Tibial nerve (tissue), 4 donors: ENCODE data around the gene TRUB1. TPM values are rescaled to one million over a fixed set of nuclear protein-coding genes. Genes with fewer than 3 reads are reported as not detected.

Source experiments
- DNase-seq, 2 donors: peaks; one replicate each; pipeline ENCODE4 v3.0.0-alpha.2; 2019; ENCODE audit warnings: low spot score in 2 of 2
- H3K27ac ChIP-seq, 4 donors: fragments of 200-600 bp; sonication (generic) in 3 of 4; one replicate each; pipeline ENCODE4 v1.5.1; 2017 to 2019; ENCODE audit warnings: mild to moderate bottlenecking in 1 of 4
- H3K27me3 ChIP-seq, 2 donors: fragments of 200-600 bp; sonication (generic) in 1 of 2; one replicate each; pipeline versions ENCODE4 v1.5.1 to v1.6.0; 2017 to 2019
- H3K36me3 ChIP-seq, 3 donors: fragments of 200-600 bp; sonication (generic); one replicate each; pipeline ENCODE4 v1.5.1; 2018 to 2019
- H3K4me1 ChIP-seq, 4 donors: fragments of 200-600 bp; sonication (generic) in 3 of 4; one replicate each; pipeline ENCODE4 v1.5.1; 2017 to 2019
- H3K4me3 ChIP-seq, 4 donors: fragments of 200-600 bp; sonication (generic) in 3 of 4; one replicate each; pipeline ENCODE4 v1.5.1; 2017 to 2019; ENCODE audit warnings: mild to moderate bottlenecking in 1 of 4, moderate library complexity in 1 of 4
- H3K9me3 ChIP-seq, 4 donors: fragments of 200-600 bp; sonication (generic) in 3 of 4; one replicate each; pipeline ENCODE4 v1.5.1; 2017 to 2019
- EP300 ChIP-seq, 2 donors: sonication (generic); formaldehyde crosslinking; IDR thresholded peaks; one replicate each; pipeline ENCODE4 v1.6.1; 2017; ENCODE audit warnings: antibody characterized with exemption in 2 of 2, mild to moderate bottlenecking in 1 of 2
- POLR2A ChIP-seq, 2 donors: fragments of 450-650 bp; IDR thresholded peaks; one replicate each; pipeline ENCODE4 v1.6.1; 2017; ENCODE audit warnings: antibody characterized with exemption in 2 of 2, mild to moderate bottlenecking in 2 of 2, moderate library complexity in 2 of 2
- WGBS, 2 donors: methylation state at CpG; one replicate each; pipeline ENCODE4 v1.1.5; 2018; 5-methylcytosine and 5-hydroxymethylcytosine counted together
- small RNA-seq: library from RNA; depleted of rRNA; stranded (forward); fragments of <200 nt; gene quantifications from one replicate; pipeline ENCODE3, GENCODE V24; 2016
- total RNA-seq, 4 donors: library from RNA; depleted of rRNA; stranded (reverse); fragments of >200 nt; gene quantifications; one replicate each; pipeline ENCODE4 v1.1.0, GENCODE V29; 2016
- TF ChIP-seq, protein P1 (sequence below), 5 experiments: fragments of 200-600 bp in 3 of 5; fragments of 450-650 bp in 2 of 5; sonication (generic) in 3 of 5; IDR thresholded peaks; one replicate each; pipeline ENCODE4 v1.5.1; 2016 to 2019; ENCODE audit warnings: antibody characterized with exemption in 5 of 5, mild to moderate bottlenecking in 3 of 5, moderate library complexity in 2 of 5

The TRUB1 gene
- total RNA-seq, 4 donors from 2014 or later, result 13.8 to 40.4 (median 28.6) TPM

- no peaks in the 10 kb centered on the region for H3K9me3 ChIP-seq
- WGBS, 2 donors, result 54 to 62% methylated on average over 13 of the region's 13 CpGs
- H3K4me3 ChIP-seq, result no peak overlapping the region
- H3K27ac ChIP-seq, result no peak overlapping the region
- H3K36me3 ChIP-seq, result no peaks in the 10 kb centered on the region
- TF ChIP-seq, protein P1, sequence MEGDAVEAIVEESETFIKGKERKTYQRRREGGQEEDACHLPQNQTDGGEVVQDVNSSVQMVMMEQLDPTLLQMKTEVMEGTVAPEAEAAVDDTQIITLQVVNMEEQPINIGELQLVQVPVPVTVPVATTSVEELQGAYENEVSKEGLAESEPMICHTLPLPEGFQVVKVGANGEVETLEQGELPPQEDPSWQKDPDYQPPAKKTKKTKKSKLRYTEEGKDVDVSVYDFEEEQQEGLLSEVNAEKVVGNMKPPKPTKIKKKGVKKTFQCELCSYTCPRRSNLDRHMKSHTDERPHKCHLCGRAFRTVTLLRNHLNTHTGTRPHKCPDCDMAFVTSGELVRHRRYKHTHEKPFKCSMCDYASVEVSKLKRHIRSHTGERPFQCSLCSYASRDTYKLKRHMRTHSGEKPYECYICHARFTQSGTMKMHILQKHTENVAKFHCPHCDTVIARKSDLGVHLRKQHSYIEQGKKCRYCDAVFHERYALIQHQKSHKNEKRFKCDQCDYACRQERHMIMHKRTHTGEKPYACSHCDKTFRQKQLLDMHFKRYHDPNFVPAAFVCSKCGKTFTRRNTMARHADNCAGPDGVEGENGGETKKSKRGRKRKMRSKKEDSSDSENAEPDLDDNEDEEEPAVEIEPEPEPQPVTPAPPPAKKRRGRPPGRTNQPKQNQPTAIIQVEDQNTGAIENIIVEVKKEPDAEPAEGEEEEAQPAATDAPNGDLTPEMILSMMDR (IDR thresholded peaks at IDR 0.05), result no peak
- TF ChIP-seq EP300 (IDR thresholded peaks at IDR 0.05) (no peak), POLR2A (IDR thresholded peaks at IDR 0.05) (no peak)
- H3K4me1 ChIP-seq, result no peaks in the 10 kb centered on the region
- H3K27me3 ChIP-seq, result no peaks in the 10 kb centered on the region
- DNase-seq, result no peak
These were observed 88.2 kb downstream of the TRUB1 start for GRCh38 chr10:115026056-115026745.

DNA sequence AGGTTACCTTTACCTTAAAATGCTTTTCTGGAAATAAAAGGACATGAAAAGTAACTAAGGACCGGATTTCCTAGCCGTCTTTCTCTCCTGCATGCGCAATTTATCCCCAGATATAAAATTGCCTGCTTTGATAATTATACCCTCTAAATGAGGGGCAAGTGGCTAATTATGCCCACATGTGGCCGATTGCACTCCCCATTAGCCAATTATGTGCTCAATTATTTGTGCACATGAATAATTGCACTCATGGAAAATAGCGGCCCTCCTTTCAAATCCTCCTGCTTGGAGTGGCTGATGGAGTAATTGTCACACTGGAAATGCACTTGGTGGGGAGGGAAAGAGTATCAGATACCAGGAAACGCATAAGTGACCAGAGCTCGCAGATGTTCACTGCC is 88.7 kb downstream of the TRUB1 start:
- WGBS, 2 donors, result 79 to 80% methylated on average over 7 of the region's 7 CpGs
- no peaks in the 10 kb centered on the region for H3K36me3 ChIP-seq
- no peak for DNase-seq
- H3K27ac ChIP-seq, result no peak overlapping the region
- H3K9me3 ChIP-seq, result no peaks in the 10 kb centered on the region
- H3K4me3 ChIP-seq, result no peak overlapping the region
- no peak for TF ChIP-seq EP300 (IDR thresholded peaks at IDR 0.05)
- TF ChIP-seq POLR2A (IDR thresholded peaks at IDR 0.05), result no peak
- TF ChIP-seq, protein P1 (IDR thresholded peaks at IDR 0.05), result no peak
- H3K4me1 ChIP-seq, result no peaks in the 10 kb centered on the region
- H3K27me3 ChIP-seq, result no peaks in the 10 kb centered on the region

Small RNA genes within 50 kb of the gene (small RNA-seq; reads per million reads assigned to genes)
- not detected for gene RNU6-1121P

Other genes starting within 250 kb of the TRUB1 start
- gene FHIP2A, start 116.4 kb upstream of the TRUB1 start, total RNA-seq, result 10 to 100 TPM; 35.4 to 68.8 (median 58.0) TPM
- gene ATRNL1, start 155.2 kb downstream of the TRUB1 start, total RNA-seq, result 1 to 10 TPM; 1.0 to 5.4 (median 2.7) TPM